Rectal smooth muscle tissue (tissue), 1 donor: Measurements from ENCODE around the gene ACER2.
A peak's percentile ranks its signal among the peaks of the same experiment; 100 is the strongest.
"Not testable (repeated sequence)": the region's sequence is repeated elsewhere in the genome, so short reads cannot be mapped to it uniquely, and the experiment has no call there.

ENCODE experiments used
- H3K27ac ChIP-seq: one replicate; pipeline ENCODE4 v1.7.0; 2013; ENCODE audit warnings: low read depth, low read length, inconsistent platforms
- H3K27me3 ChIP-seq: one replicate; pipeline ENCODE4 v1.7.0; 2013; ENCODE audit warnings: low read length; ENCODE audit not compliant: control insufficient read depth, insufficient read depth
- H3K36me3 ChIP-seq: one replicate; pipeline ENCODE4 v1.7.0; 2013; ENCODE audit warnings: low read length; ENCODE audit not compliant: control insufficient read depth, insufficient read depth
- H3K4me1 ChIP-seq: one replicate; pipeline ENCODE4 v1.7.0; 2013; ENCODE audit warnings: low read length; ENCODE audit not compliant: control insufficient read depth, insufficient read depth
- H3K4me3 ChIP-seq: one replicate; pipeline ENCODE4 v1.7.0; 2013; ENCODE audit warnings: low read length
- H3K9ac ChIP-seq: one replicate; pipeline ENCODE4 v1.7.0; 2013; ENCODE audit warnings: low read length

Gene ACER2

GRCh38 chr9:19385212-19385611 lies 23.6 kb upstream of the ACER2 start:
- H3K36me3 ChIP-seq, H3K27ac ChIP-seq, H3K27me3 ChIP-seq, H3K4me1 ChIP-seq, H3K4me3 ChIP-seq, H3K9ac ChIP-seq: not testable (repeated sequence)

- no peak overlapping the region for H3K9ac ChIP-seq
- no peaks in the 10 kb centered on the region for H3K36me3 ChIP-seq
- H3K4me3 ChIP-seq: no peak overlapping the region
- H3K27me3 ChIP-seq: no peaks in the 10 kb centered on the region
- no peaks in the 10 kb centered on the region for H3K4me1 ChIP-seq
- no peak overlapping the region for H3K27ac ChIP-seq
Measured at GRCh38 chr9:19385786-19386501, 22.9 kb upstream of the ACER2 start.

- no peak overlapping the region for H3K9ac ChIP-seq
- no peak overlapping the region for H3K27ac ChIP-seq
- H3K27me3 ChIP-seq: no peaks in the 10 kb centered on the region
- H3K4me1 ChIP-seq: no peaks in the 10 kb centered on the region
- H3K36me3 ChIP-seq: no peaks in the 10 kb centered on the region
- no peak overlapping the region for H3K4me3 ChIP-seq
Measured at GRCh38 chr9:19386502-19387044, 22.2 kb upstream of the ACER2 start.

- Histone ChIP-seq H3K9ac (no peak overlapping the region), H3K36me3 (no peaks in the 10 kb centered on the region), H3K4me3 (no peak overlapping the region), H3K4me1 (no peaks in the 10 kb centered on the region), H3K27me3 (no peaks in the 10 kb centered on the region), H3K27ac (no peak overlapping the region)
Measured at GRCh38 chr9:19387317-19387716, 21.5 kb upstream of the ACER2 start.

- H3K36me3 ChIP-seq, H3K4me3 ChIP-seq: not testable (repeated sequence)
Measured at GRCh38 chr9:19389539-19389938, 19.3 kb upstream of the ACER2 start.

GRCh38 chr9:19397845-19398244 lies 11.0 kb upstream of the ACER2 start:
- Histone ChIP-seq H3K4me1 (no peaks in the 10 kb centered on the region), H3K36me3 (no peaks in the 10 kb centered on the region), H3K4me3 (no peak overlapping the region), H3K27me3 (no peaks in the 10 kb centered on the region), H3K9ac (no peak overlapping the region), H3K27ac (no peak overlapping the region)

More at GRCh38 chr9:19389539-19389938, 19.3 kb upstream of the ACER2 start:
- not testable (repeated sequence) for H3K27ac ChIP-seq, H3K9ac ChIP-seq, H3K27me3 ChIP-seq, H3K4me1 ChIP-seq

GRCh38 chr9:19403231-19403630 lies 5.6 kb upstream of the ACER2 start:
- not testable (repeated sequence) for H3K9ac ChIP-seq, H3K4me1 ChIP-seq, H3K27me3 ChIP-seq, H3K4me3 ChIP-seq, H3K36me3 ChIP-seq, H3K27ac ChIP-seq

GRCh38 chr9:19404283-19405075 lies 4.3 kb upstream of the ACER2 start:
- Histone ChIP-seq H3K4me1 (no peaks in the 10 kb centered on the region), H3K27me3 (no peaks in the 10 kb centered on the region), H3K9ac (no peak overlapping the region), H3K27ac (no peak overlapping the region), H3K36me3 (no peaks in the 10 kb centered on the region), H3K4me3 (no peak overlapping the region)

GRCh38 chr9:19405771-19406170 lies 3.0 kb upstream of the ACER2 start:
- no peak overlapping the region for H3K9ac ChIP-seq
- no peak overlapping the region for H3K27ac ChIP-seq
- H3K4me3 ChIP-seq: no peak overlapping the region
- H3K4me1 ChIP-seq: no peaks in the 10 kb centered on the region
- H3K27me3 ChIP-seq: no peaks in the 10 kb centered on the region
- H3K36me3 ChIP-seq: no peaks in the 10 kb centered on the region

- H3K4me3 ChIP-seq: peak overlapping the region; percentile 92
- no peaks in the 10 kb centered on the region for H3K27me3 ChIP-seq
- peak overlapping the region; percentile 56 for H3K9ac ChIP-seq
- no peaks in the 10 kb centered on the region for H3K36me3 ChIP-seq
- H3K27ac ChIP-seq: peak overlapping the region; percentile 78
- no peaks in the 10 kb centered on the region for H3K4me1 ChIP-seq
Measured at GRCh38 chr9:19408316-19408692, 505 bp upstream of the ACER2 start.

- H3K36me3 ChIP-seq: no peaks in the 10 kb centered on the region
- no peaks in the 10 kb centered on the region for H3K27me3 ChIP-seq
- H3K4me3 ChIP-seq: peak overlapping the region; percentile 92
- peak overlapping the region; percentile 77 for H3K9ac ChIP-seq
- no peak overlapping the region for H3K27ac ChIP-seq
- no peaks in the 10 kb centered on the region for H3K4me1 ChIP-seq
Measured at GRCh38 chr9:19409401-19410194, 789 bp downstream of the ACER2 start.

- H3K27ac ChIP-seq: no peak overlapping the region
- no peak overlapping the region for H3K9ac ChIP-seq
- no peak overlapping the region for H3K4me3 ChIP-seq
- no peaks in the 10 kb centered on the region for H3K36me3 ChIP-seq
- H3K4me1 ChIP-seq: no peaks in the 10 kb centered on the region
- no peaks in the 10 kb centered on the region for H3K27me3 ChIP-seq
Measured at GRCh38 chr9:19410195-19410503, 1.3 kb downstream of the ACER2 start.
